Tibial nerve (tissue), 3 donors: ENCODE results near the gene CFAP46.

ENCODE experiments used
- POLR2A ChIP-seq, 2 donors: fragments of 450-650 bp; IDR thresholded peaks; one replicate each; pipeline ENCODE4 v1.6.1; 2017; ENCODE audit warnings: antibody characterized with exemption in 2 of 2, mild to moderate bottlenecking in 2 of 2, moderate library complexity in 2 of 2
- TF ChIP-seq, protein P1 (sequence below), 5 experiments: fragments of 200-600 bp in 3 of 5; fragments of 450-650 bp in 2 of 5; sonication (generic) in 3 of 5; IDR thresholded peaks; one replicate each; pipeline ENCODE4 v1.5.1; 2016 to 2019; ENCODE audit warnings: antibody characterized with exemption in 5 of 5, mild to moderate bottlenecking in 3 of 5, moderate library complexity in 2 of 5

DNA sequence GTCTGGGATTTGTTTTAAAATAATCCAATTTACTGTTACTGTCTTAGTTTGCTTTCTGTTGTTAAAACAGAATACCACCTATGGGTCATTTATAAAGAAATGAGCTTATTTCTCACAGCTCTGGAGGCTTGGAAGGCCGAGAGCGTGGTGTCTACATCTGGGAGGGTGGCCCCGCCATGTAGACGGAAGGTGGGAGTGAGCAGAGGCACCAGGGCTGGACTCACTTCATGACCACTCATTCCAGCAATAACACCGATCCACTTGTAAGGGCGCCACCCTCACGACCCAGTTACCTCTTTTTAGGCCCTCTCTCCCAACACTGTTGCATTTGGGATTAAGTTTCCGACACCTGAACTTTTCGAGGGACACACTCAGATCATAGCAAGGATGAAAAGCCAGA is 36.2 kb upstream of the CFAP46 start:
- TF ChIP-seq, protein P1, sequence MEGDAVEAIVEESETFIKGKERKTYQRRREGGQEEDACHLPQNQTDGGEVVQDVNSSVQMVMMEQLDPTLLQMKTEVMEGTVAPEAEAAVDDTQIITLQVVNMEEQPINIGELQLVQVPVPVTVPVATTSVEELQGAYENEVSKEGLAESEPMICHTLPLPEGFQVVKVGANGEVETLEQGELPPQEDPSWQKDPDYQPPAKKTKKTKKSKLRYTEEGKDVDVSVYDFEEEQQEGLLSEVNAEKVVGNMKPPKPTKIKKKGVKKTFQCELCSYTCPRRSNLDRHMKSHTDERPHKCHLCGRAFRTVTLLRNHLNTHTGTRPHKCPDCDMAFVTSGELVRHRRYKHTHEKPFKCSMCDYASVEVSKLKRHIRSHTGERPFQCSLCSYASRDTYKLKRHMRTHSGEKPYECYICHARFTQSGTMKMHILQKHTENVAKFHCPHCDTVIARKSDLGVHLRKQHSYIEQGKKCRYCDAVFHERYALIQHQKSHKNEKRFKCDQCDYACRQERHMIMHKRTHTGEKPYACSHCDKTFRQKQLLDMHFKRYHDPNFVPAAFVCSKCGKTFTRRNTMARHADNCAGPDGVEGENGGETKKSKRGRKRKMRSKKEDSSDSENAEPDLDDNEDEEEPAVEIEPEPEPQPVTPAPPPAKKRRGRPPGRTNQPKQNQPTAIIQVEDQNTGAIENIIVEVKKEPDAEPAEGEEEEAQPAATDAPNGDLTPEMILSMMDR (IDR thresholded peaks at IDR 0.05): no peak
- TF ChIP-seq POLR2A (IDR thresholded peaks at IDR 0.05): no peak
